HepG2 (cell line): Measurements from ENCODE around the gene TGFBRAP1. TPM values are rescaled to one million over a fixed set of nuclear protein-coding genes. Genes with fewer than 3 reads are reported as not detected.

ENCODE experiments used
- ATAC-seq: fragments of 200-7000 bp; cut with Tn5 transposase; 3 replicates; pipeline ENCODE4 v1.9.1; 2020; ENCODE audit warnings: mild to moderate bottlenecking, moderate library complexity
- BruUV-seq: library from RNA; stranded (reverse); fragments of 400-500 nt; replicated peaks from 2 replicates; lab custom pipeline; 2021; lab: Mats Ljungman, UMichigan
- CTCF ChIA-PET: fragments of 300-600 bp; formaldehyde crosslinking; extraction: SDS; loops from one replicate; lab custom pipeline; 2021; ENCODE audit warnings: low total read pairs, inconsistent platforms, low intra/inter-chr PET ratio; lab: Yijun Ruan, JAX
- POLR2A ChIA-PET: fragments of 350-600 bp; sonication (Branson Sonifier 250); formaldehyde crosslinking; loops from one replicate; lab custom pipeline; 2020; ENCODE audit warnings: antibody characterized with exemption, inconsistent platforms; lab: Yijun Ruan, JAX
- DNase-seq: peaks from one replicate; pipeline ENCODE4 v3.0.0-alpha.2; 2015; ENCODE audit warnings: low spot score
- FAIRE-seq: peaks from 3 replicates; lab custom pipeline; 2011; peaks lifted over from hg19 to GRCh38; lab: Jason Lieb, UNC
- H2AFZ ChIP-seq: one replicate; pipeline ENCODE4 v1.6.1; 2011; ENCODE audit warnings: low read length, inconsistent platforms
- H3K27ac ChIP-seq: fragments of 300-600 bp; 3 replicates; pipeline ENCODE4 v1.8.0; 2011; ENCODE audit warnings: mixed run types, mild to moderate bottlenecking, mixed read lengths, low read length, inconsistent platforms; ENCODE audit not compliant: insufficient read depth; ENCODE audit errors: extremely low read length
- H3K27me3 ChIP-seq, 2 experiments: fragments of 200-600 bp in 1 of 2; 2 replicates in 1 of 2; 3 replicates in 1 of 2; pipeline versions ENCODE4 v1.6.0 to v1.8.0; 2011; ENCODE audit warnings: low read length in 2 of 2, mild to moderate bottlenecking in 2 of 2, moderate library complexity in 2 of 2, inconsistent platforms in 1 of 2; ENCODE audit not compliant: insufficient read depth in 2 of 2, control insufficient read depth in 1 of 2
- H3K36me3 ChIP-seq, 2 experiments: fragments of 200-600 bp in 1 of 2; replicated peaks in 1 of 2; 2 replicates in 1 of 2; 3 replicates in 1 of 2; pipeline versions ENCODE4 v1.5.1 to v1.8.0; 2011; ENCODE audit warnings: low read length in 2 of 2, inconsistent platforms in 1 of 2; ENCODE audit not compliant: insufficient read depth in 2 of 2, control insufficient read depth in 1 of 2
- H3K4me1 ChIP-seq: 2 replicates; pipeline ENCODE4 v1.5.1; 2012; ENCODE audit warnings: low read length, inconsistent platforms; ENCODE audit not compliant: insufficient read depth
- H3K4me2 ChIP-seq: 2 replicates; pipeline ENCODE4 v1.6.0; 2011; ENCODE audit warnings: low read depth, low read length, inconsistent platforms
- H3K4me3 ChIP-seq, 3 experiments: fragments of 200-600 bp in 1 of 3; sonication (generic), shearing (Covaris generic) in 1 of 3; replicated peaks in 1 of 3; 2 replicates each; pipeline ENCODE4 v1.5.1; 2011 to 2016; ENCODE audit warnings: low read length in 3 of 3, inconsistent platforms in 2 of 3, low read depth in 2 of 3, mild to moderate bottlenecking in 2 of 3, control low read depth in 1 of 3, mixed read lengths in 1 of 3; ENCODE audit not compliant: insufficient read depth in 1 of 3
- H3K79me2 ChIP-seq: one replicate; pipeline ENCODE4 v1.6.1; 2011; ENCODE audit warnings: low read length, inconsistent platforms; ENCODE audit not compliant: insufficient read depth
- H3K9ac ChIP-seq: 2 replicates; pipeline ENCODE4 v1.6.0; 2011; ENCODE audit warnings: mild to moderate bottlenecking, low read depth, low read length, inconsistent platforms; ENCODE audit not compliant: insufficient read depth
- H3K9me3 ChIP-seq: 2 replicates; pipeline ENCODE4 v1.5.1; 2012; ENCODE audit warnings: mild to moderate bottlenecking, low read length
- H4K20me1 ChIP-seq: 2 replicates; pipeline ENCODE4 v1.6.0; 2011; ENCODE audit warnings: inconsistent platforms, mild to moderate bottlenecking, low read length, moderate library complexity; ENCODE audit not compliant: insufficient read depth
- ADNP ChIP-seq: sonication (generic); formaldehyde crosslinking; IDR thresholded peaks from 2 replicates; pipeline ENCODE4 v1.4.0; 2020; ENCODE audit warnings: missing genetic modification reagents
- CCAR2 ChIP-seq: fragments of 200-400 bp; formaldehyde crosslinking; optimal IDR thresholded peaks from 2 replicates; pipeline ENCODE3; 2018; ENCODE audit warnings: low read depth, mild to moderate bottlenecking, low read length, moderate library complexity
- CEBPZ ChIP-seq: IDR thresholded peaks from 2 replicates; pipeline ENCODE4 v1.6.1; 2012; ENCODE audit warnings: low read length, improper control_type of control experiment
- FLYWCH1 ChIP-seq: sonication (generic); formaldehyde crosslinking; IDR thresholded peaks from 2 replicates; pipeline ENCODE4 v1.8.1; 2023; ENCODE audit warnings: mild to moderate bottlenecking, missing genetic modification reagents
- GPN1 ChIP-seq: sonication (generic); formaldehyde crosslinking; IDR thresholded peaks from 2 replicates; pipeline ENCODE4 v1.5.1; 2020; ENCODE audit warnings: missing genetic modification reagents, borderline replicate concordance
- KDM6A ChIP-seq: IDR thresholded peaks from 2 replicates; pipeline ENCODE4 v1.6.1; 2016; ENCODE audit warnings: low read depth
- ZNF614 ChIP-seq: IDR thresholded peaks from 2 replicates; pipeline ENCODE4 v1.6.1; 2018; ENCODE audit warnings: missing biosample characterization, missing genetic modification reagents, inconsistent platforms, borderline replicate concordance
- ZNF720 ChIP-seq: sonication (generic); formaldehyde crosslinking; IDR thresholded peaks from 2 replicates; pipeline ENCODE4 v1.4.0; 2020; ENCODE audit warnings: missing genetic modification reagents
- ZNF83 ChIP-seq: sonication (generic); formaldehyde crosslinking; IDR thresholded peaks from 2 replicates; pipeline ENCODE4 v1.4.0; 2020; ENCODE audit warnings: missing genetic modification reagents, mild to moderate bottlenecking, borderline replicate concordance
- WGBS: methylation state at CpG from one replicate; pipeline ENCODE4 v1.1.6; 2017; ENCODE audit warnings: low lambda C conversion rate; 5-methylcytosine and 5-hydroxymethylcytosine counted together
- in situ Hi-C: cut with HindIII; loops from 2 replicates; pipeline ENCODE4 v1.10.0; 2017; ENCODE audit warnings: low pct_unique_long_range_greater_than_20kb; ENCODE audit not compliant: extremely low pct_ligation_motif_present
- intact Hi-C: fragments of 100-400 bp; cut with micrococcal nuclease; formaldehyde crosslinking; loops from one replicate; pipeline ENCODE4 v1.10.0; 2022; ENCODE audit not compliant: unreplicated experiment
- polyA plus RNA-seq, 8 experiments: library from polyadenylated mRNA; depleted of rRNA in 3 of 8; stranded (reverse) in 7 of 8; unstranded in 1 of 8; fragments of >200 nt; fragmentation: Illumina TruSeq in 4 of 8; extraction: Trizol in 4 of 8; gene quantifications; 2 replicates each; pipeline versions ENCODE4 v1.2.1 to v1.2.3, GENCODE V29; 2011 to 2016; ENCODE audit warnings: low read depth in 4 of 8, missing spikeins in 1 of 8, mixed read lengths in 1 of 8; ENCODE audit not compliant: insufficient read depth in 1 of 8
- total RNA-seq, 5 experiments: library from RNA; depleted of rRNA; stranded (reverse); fragments of >200 nt; fragmentation: Illumina TruSeq; extraction: Trizol; gene quantifications; 2 replicates each; pipeline ENCODE4 v1.2.3, GENCODE V29; 2016; ENCODE audit warnings: low read depth in 1 of 5
- TF ChIP-seq, protein P1 (sequence below): sonication (generic); formaldehyde crosslinking; IDR thresholded peaks from 2 replicates; pipeline ENCODE4 v1.5.0; 2020; ENCODE audit warnings: mild to moderate bottlenecking, missing genetic modification reagents, borderline replicate concordance
- TF ChIP-seq, protein P2 (sequence below): sonication (generic); formaldehyde crosslinking; conservative IDR thresholded peaks from 2 replicates; pipeline ENCODE4 v1.8.0; 2022; ENCODE audit warnings: mild to moderate bottlenecking, moderate library complexity, missing genetic modification reagents

TGFBRAP1 gene
- total and polyA plus RNA-seq, 2 of the 13 experiments (the other 11 are each of a cell fraction or from before 2014, with no cell fraction given) = 12.7 to 22.9 TPM

GRCh38 chr2:105291981-105292380 lies 37.6 kb downstream of the TGFBRAP1 start:
- Histone ChIP-seq H3K27ac (no peak overlapping the region), H4K20me1 (no peaks in the 10 kb centered on the region), H3K9ac (no peak overlapping the region), H3K4me1 (no peaks in the 10 kb centered on the region), H3K9me3 (no peaks in the 10 kb centered on the region), H3K36me3 (peaks cover 20 to 84% of the 10 kb centered on the region in 2 experiments), H2AFZ (no peak overlapping the region), H3K4me3 (no peak overlapping the region), H3K79me2 (no peaks in the 10 kb centered on the region), H3K4me2 (no peak overlapping the region), H3K27me3 (no peaks in the 10 kb centered on the region)
- intact Hi-C loops (no loop called here), in situ Hi-C loops (no loop called here)
- TSS peak; percentile 29 for BruUV-seq
- WGBS = 95% methylated on average over 2 of the region's 2 CpGs
- no peak for FAIRE-seq
- ChIA-PET POLR2A (no interaction called here), CTCF (no interaction called here)
- TF ChIP-seq FLYWCH1 (CRISPR knock-in tag) = no peak
- no peak for TF ChIP-seq ADNP (CRISPR knock-in tag)
- TF ChIP-seq, protein P1, sequence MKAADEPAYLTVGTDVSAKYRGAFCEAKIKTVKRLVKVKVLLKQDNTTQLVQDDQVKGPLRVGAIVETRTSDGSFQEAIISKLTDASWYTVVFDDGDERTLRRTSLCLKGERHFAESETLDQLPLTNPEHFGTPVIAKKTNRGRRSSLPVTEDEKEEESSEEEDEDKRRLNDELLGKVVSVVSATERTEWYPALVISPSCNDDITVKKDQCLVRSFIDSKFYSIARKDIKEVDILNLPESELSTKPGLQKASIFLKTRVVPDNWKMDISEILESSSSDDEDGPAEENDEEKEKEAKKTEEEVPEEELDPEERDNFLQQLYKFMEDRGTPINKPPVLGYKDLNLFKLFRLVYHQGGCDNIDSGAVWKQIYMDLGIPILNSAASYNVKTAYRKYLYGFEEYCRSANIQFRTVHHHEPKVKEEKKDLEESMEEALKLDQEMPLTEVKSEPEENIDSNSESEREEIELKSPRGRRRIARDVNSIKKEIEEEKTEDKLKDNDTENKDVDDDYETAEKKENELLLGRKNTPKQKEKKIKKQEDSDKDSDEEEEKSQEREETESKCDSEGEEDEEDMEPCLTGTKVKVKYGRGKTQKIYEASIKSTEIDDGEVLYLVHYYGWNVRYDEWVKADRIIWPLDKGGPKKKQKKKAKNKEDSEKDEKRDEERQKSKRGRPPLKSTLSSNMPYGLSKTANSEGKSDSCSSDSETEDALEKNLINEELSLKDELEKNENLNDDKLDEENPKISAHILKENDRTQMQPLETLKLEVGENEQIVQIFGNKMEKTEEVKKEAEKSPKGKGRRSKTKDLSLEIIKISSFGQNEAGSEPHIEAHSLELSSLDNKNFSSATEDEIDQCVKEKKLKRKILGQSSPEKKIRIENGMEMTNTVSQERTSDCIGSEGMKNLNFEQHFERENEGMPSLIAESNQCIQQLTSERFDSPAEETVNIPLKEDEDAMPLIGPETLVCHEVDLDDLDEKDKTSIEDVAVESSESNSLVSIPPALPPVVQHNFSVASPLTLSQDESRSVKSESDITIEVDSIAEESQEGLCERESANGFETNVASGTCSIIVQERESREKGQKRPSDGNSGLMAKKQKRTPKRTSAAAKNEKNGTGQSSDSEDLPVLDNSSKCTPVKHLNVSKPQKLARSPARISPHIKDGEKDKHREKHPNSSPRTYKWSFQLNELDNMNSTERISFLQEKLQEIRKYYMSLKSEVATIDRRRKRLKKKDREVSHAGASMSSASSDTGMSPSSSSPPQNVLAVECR (CRISPR knock-in tag) = no peak
- TF ChIP-seq KDM6A (CRISPR knock-in tag) = no peak
- TF ChIP-seq CCAR2 = no peak
- TF ChIP-seq, protein P2, sequence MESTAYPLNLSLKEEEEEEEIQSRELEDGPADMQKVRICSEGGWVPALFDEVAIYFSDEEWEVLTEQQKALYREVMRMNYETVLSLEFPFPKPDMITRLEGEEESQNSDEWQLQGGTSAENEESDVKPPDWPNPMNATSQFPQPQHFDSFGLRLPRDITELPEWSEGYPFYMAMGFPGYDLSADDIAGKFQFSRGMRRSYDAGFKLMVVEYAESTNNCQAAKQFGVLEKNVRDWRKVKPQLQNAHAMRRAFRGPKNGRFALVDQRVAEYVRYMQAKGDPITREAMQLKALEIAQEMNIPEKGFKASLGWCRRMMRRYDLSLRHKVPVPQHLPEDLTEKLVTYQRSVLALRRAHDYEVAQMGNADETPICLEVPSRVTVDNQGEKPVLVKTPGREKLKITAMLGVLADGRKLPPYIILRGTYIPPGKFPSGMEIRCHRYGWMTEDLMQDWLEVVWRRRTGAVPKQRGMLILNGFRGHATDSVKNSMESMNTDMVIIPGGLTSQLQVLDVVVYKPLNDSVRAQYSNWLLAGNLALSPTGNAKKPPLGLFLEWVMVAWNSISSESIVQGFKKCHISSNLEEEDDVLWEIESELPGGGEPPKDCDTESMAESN (CRISPR knock-in tag) = no peak
- TF ChIP-seq ZNF614 (CRISPR knock-in tag) = no peak
- TF ChIP-seq ZNF720 (CRISPR knock-in tag) = no peak
- TF ChIP-seq CEBPZ = no peak
- TF ChIP-seq GPN1 (CRISPR knock-in tag) = no peak
- TF ChIP-seq ZNF83 (CRISPR knock-in tag) = no peak
- ATAC-seq = no peak
- no peak for DNase-seq
